NCI-H748 treated with DMSO at 0.1 percent for 48 hours (cell line): ENCODE measurements around the gene GABRD.

Experiments
- DNase-seq: peaks from one replicate; lab custom pipeline; 2025; lab: John Stamatoyannopoulos, UW

GABRD gene

GRCh38 chr1:2018217-2019171, 651 bp upstream of the GABRD start:
- DNase-seq, result no peak

- no peak for DNase-seq
Observed at GRCh38 chr1:2019571-2020309, 595 bp downstream of the GABRD start.

GRCh38 chr1:2020310-2020655, 1.1 kb downstream of the GABRD start:
- no peak for DNase-seq

- DNase-seq, result no peak
Observed at GRCh38 chr1:2021550-2021949, 2.4 kb downstream of the GABRD start.

GRCh38 chr1:2022063-2022770, 3.1 kb downstream of the GABRD start:
- no peak for DNase-seq

- no peak for DNase-seq
Observed at GRCh38 chr1:2023187-2023586, 4.0 kb downstream of the GABRD start.

GRCh38 chr1:2024451-2024850, 5.3 kb downstream of the GABRD start:
- DNase-seq, result no peak

GRCh38 chr1:2024887-2025286, 5.7 kb downstream of the GABRD start:
- no peak for DNase-seq

- DNase-seq, result no peak
Observed at GRCh38 chr1:2025491-2025981, 6.4 kb downstream of the GABRD start.

GRCh38 chr1:2027961-2028583, 8.9 kb downstream of the GABRD start:
- DNase-seq, result no peak

GRCh38 chr1:2028870-2029560, 9.9 kb downstream of the GABRD start:
- no peak for DNase-seq

- DNase-seq, result no peak
Observed at GRCh38 chr1:2029561-2029960, 10.4 kb downstream of the GABRD start.

- no peak for DNase-seq
Observed at GRCh38 chr1:2030076-2030871, 11.1 kb downstream of the GABRD start.

GRCh38 chr1:2031546-2032540, 12.7 kb downstream of the GABRD start:
- DNase-seq, result no peak

- DNase-seq, result no peak
Observed at GRCh38 chr1:2032737-2033136, 13.6 kb downstream of the GABRD start.

- DNase-seq, result no peak
Observed at GRCh38 chr1:2033165-2033564, 14.0 kb downstream of the GABRD start.

GRCh38 chr1:2036287-2036686, 17.1 kb downstream of the GABRD start:
- no peak for DNase-seq

GRCh38 chr1:2037314-2037979, 18.3 kb downstream of the GABRD start:
- no peak for DNase-seq

GRCh38 chr1:2038229-2038628, 19.1 kb downstream of the GABRD start:
- DNase-seq, result no peak
